Measurements from ENCODE around the gene TBC1D2B.

Gene TBC1D2B

DNA sequence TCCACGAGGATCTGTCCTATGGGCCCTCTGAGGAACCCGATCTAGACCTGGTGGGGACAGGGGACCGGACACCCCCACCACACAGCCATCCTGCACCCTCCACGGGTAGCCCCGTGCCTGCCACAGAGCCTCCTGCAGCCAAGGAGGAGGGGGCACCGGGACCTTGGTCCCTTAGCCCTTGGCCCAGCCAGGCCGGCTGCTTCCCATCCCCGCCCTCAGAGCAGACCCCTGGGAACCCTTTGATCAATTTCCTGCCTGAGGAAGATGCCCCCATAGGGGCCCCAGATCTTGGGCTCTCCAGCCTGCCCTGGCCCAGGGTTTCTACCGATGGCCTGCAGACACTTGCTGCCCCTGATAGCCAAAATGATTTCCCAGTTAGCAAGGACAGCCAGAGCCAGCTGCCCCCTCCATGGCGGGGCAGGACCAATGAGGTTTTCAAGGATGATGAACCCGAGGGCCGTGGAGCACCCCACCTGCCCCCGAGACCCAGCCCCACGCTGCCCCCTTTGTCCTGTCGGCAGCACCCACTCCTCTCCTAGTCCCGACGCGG, 91.5 kb downstream of the TBC1D2B start:
- TF ChIP-seq, protein P1, sequence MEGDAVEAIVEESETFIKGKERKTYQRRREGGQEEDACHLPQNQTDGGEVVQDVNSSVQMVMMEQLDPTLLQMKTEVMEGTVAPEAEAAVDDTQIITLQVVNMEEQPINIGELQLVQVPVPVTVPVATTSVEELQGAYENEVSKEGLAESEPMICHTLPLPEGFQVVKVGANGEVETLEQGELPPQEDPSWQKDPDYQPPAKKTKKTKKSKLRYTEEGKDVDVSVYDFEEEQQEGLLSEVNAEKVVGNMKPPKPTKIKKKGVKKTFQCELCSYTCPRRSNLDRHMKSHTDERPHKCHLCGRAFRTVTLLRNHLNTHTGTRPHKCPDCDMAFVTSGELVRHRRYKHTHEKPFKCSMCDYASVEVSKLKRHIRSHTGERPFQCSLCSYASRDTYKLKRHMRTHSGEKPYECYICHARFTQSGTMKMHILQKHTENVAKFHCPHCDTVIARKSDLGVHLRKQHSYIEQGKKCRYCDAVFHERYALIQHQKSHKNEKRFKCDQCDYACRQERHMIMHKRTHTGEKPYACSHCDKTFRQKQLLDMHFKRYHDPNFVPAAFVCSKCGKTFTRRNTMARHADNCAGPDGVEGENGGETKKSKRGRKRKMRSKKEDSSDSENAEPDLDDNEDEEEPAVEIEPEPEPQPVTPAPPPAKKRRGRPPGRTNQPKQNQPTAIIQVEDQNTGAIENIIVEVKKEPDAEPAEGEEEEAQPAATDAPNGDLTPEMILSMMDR (IDR thresholded peaks at IDR 0.05; ENCODE audit: low read depth, low read length) = no peak

DNA sequence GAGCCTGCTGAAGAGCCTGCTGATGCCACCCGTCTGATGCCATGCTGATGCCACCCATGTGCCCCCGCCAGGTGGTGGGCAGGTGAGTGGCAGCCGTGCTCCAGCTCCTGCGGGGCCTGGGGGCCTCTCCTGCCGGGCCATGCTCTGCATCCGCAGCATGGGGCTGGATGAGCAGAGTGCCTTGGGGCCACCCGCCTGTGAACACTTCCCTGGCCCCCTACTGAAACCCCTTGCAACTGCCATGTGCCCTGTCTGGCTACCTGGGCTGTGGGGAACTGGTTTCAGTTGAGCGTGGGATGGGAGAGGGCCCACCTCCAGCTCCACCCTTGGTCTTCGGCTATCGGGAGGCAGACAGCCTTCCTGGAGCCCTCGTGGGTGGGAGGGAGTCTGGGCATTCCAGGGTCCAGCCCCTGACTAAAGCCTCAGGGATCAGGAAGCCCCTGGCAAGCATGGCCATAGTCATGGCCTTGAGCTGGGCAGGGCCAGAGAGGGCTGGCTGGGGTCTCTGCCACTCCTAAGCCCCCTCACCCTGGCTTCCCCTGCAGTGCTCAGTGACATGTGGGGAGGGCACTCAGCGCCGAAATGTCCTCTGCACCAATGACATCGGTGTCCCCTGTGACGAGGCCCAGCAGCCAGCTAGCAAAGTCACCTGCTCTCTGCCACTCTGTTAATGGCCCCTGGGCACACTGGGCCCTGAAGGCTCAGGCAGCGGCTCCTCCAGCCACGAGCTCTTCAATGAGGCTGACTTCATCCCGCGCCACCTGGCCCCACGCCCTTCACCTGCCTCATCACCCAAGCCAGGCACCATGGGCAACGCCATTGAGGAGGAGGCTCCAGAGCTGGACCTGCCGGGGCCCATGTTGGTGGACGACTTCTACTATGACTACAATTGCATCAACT, 92.2 kb downstream of the TBC1D2B start:
- H3K4me3 ChIP-seq (ENCODE audit: low read depth, low read length) = no peak overlapping the region
- TF ChIP-seq, protein P1 (IDR thresholded peaks at IDR 0.05; ENCODE audit: low read depth, low read length) = no peak

More for the DNA sequence above, 91.5 kb downstream of the TBC1D2B start:
- no peak overlapping the region for H3K4me3 ChIP-seq (ENCODE audit: low read depth, low read length)

DNA sequence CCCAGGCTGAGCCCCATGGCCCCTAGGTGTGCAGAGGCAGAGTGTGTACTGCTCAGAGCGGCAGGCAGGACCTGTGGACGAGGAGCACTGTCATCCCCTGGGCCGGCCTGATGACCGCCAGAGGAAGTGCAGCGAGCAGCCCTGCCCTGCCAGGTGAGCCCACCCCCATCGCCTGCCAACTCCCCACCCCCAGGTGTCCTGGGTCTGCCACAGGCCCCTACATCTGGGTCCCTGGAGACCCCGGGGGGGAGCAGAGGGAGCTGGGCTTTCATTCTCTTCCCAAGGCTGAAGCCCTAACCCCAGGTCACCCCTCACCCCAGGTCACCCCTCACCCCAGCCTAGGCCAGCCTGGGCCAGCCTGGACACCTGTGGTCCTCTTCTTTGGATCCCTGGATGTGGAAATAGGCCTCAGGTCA, 93.1 kb downstream of the TBC1D2B start:
- H3K4me3 ChIP-seq (ENCODE audit: low read depth, low read length) = no peak overlapping the region
- TF ChIP-seq, protein P1 (IDR thresholded peaks at IDR 0.05; ENCODE audit: low read depth, low read length) = no peak

DNA sequence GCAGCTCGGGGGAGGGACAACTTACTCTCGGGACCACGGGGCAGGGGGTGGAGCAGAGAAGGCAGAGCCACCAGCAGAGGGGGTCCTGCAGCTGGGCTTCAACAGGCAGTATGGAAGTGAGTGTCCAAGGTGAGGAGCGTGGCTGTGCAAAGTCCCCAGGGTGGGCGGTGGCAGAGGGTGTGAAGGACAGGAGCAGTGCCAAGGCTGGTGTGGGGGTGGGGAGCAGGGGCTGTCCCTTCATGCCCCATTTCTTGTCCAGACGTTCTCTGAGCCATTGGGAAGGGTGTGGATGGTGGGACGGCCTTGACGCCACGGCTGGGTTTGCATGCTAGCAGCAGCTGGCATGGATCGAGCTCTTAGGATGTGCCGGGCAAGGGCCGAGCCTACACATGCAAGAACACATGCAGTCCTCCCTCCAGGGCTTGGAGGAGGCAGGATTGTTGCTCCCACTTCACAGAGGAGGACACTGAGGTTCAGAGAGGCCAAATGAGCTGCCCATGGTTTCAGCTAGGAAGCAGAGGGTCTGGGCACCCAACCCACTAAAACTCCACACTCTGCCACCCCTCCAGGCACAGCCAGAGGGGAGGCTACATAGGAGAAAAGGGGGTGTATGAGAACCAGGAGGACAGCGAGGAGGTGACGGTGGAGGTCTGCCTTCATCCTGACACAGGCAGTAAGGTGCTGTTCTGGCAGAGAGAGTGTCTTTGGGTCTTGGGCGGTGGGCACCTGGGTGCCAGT, 93.6 kb downstream of the TBC1D2B start:
- TF ChIP-seq, protein P1 (IDR thresholded peaks at IDR 0.05; ENCODE audit: low read depth, low read length) = no peak
- no peak overlapping the region for H3K4me3 ChIP-seq (ENCODE audit: low read depth, low read length)

DNA sequence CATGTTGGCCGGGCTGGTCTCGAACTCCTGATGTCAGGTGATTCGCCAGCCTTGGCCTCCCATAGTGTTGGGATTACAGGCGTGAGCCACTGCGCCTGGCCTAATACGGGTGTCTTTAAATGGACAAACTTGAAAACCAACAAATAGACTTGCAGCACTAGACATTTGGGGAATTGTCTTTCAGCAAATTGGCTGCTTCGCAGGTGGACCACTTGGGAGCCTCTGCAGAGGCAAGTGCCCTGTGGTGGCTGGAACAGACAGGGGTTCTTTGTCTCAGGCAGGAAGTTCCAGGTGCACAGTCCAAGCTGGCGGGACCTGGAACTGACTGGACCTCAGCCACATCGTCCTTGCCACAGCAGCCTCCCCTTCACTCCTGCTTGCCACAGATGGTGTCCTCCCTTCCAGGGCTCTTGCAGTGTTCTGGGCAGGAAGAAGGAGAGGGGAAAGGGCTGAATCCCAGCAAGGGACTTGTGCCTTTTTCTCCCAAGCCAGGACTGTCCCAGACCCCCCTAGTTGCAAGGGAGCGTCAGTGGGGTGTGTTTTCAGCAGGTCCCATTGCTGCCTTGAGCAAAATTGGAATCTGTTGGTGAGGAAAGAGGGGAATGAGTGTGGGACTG, 94.3 kb downstream of the TBC1D2B start:
- TF ChIP-seq, protein P1 (IDR thresholded peaks at IDR 0.05; ENCODE audit: low read depth, low read length) = no peak
- no peak overlapping the region for H3K4me3 ChIP-seq (ENCODE audit: low read depth, low read length)

DNA sequence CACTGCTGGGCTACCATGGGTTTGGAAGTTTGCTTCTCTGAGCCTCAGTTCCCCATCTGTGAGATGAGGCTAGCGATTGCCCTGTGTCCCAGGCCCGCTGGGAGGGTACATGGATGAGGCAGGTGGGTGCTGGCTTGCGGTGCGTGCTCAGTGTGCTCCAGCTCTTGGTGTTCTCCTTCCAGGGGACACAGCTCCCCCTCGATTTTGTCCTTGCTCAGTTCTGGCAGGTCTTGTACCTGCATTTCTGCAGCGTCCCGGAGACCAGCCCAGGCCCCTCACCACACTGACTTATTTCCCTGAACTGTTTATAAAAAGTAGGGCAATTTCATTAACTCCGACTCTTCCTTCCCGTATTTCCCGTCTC, 95.4 kb downstream of the TBC1D2B start:
- no peak overlapping the region for H3K4me3 ChIP-seq (ENCODE audit: low read depth, low read length)
- TF ChIP-seq, protein P1 (IDR thresholded peaks at IDR 0.05; ENCODE audit: low read depth, low read length) = no peak
